ENCODE measurements around the gene LMAN1.

- TF ChIP-seq ZNF396 (CRISPR knock-in tag; IDR thresholded peaks at IDR 0.05; ENCODE audit: borderline replicate concordance): no peak
- TF ChIP-seq FOXJ3 (CRISPR knock-in tag; IDR thresholded peaks at IDR 0.05; ENCODE audit: borderline replicate concordance): no peak
- no peak for TF ChIP-seq NR1H2 (CRISPR knock-in tag; IDR thresholded peaks at IDR 0.05)
- no peak for TF ChIP-seq MYBL2 (CRISPR knock-in tag; IDR thresholded peaks at IDR 0.05)
- no peak for TF ChIP-seq CTCF (IDR thresholded peaks at IDR 0.05)
- TF ChIP-seq ESRRA (CRISPR knock-in tag; IDR thresholded peaks at IDR 0.05; ENCODE audit: borderline replicate concordance): no peak
- TF ChIP-seq MLX (CRISPR knock-in tag; IDR thresholded peaks at IDR 0.05): no peak
- no peak for TF ChIP-seq TP53 (CRISPR knock-in tag; IDR thresholded peaks at IDR 0.05)
- no peak for TF ChIP-seq MAX (CRISPR knock-in tag; IDR thresholded peaks at IDR 0.05)
Observed at GRCh38 chr18:59388817-59389216, 29.8 kb upstream of the LMAN1 start.

All from WTC11 (cell line).